ENCODE results near the gene EIF3J.
A peak's percentile ranks its signal among the peaks of the same experiment; 100 is the strongest.

Gene EIF3J, protein sequence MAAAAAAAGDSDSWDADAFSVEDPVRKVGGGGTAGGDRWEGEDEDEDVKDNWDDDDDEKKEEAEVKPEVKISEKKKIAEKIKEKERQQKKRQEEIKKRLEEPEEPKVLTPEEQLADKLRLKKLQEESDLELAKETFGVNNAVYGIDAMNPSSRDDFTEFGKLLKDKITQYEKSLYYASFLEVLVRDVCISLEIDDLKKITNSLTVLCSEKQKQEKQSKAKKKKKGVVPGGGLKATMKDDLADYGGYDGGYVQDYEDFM

GRCh38 chr15:44536962-44537734 lies at the start of gene EIF3J:
EIF3J (plus strand) TSS chr15:44537147; CDS start chr15:44537195, 48 bp downstream.
- TF ChIP-seq CTCF (IDR thresholded peaks at IDR 0.05) = no peak
- Histone ChIP-seq H3K9me3 (no peaks in the 10 kb centered on the region), H3K27ac (peak within 1 kb of the TSS; percentile 96), H3K4me1 (ENCODE audit: control insufficient read depth in 1 of 2, insufficient read depth in 1 of 2, low read depth in 1 of 2, low read length in 1 of 2) (peaks cover 21 to 28% of the 10 kb centered on the region in 2 experiments), H3K36me3 (peaks cover 5% of the 10 kb centered on the region), H3K27me3 (no peaks in the 10 kb centered on the region), H3K4me3 (ENCODE audit: low read depth in 1 of 2, low read length in 1 of 2) (peak within 1 kb of the TSS; percentile 75 to 97)

DNA sequence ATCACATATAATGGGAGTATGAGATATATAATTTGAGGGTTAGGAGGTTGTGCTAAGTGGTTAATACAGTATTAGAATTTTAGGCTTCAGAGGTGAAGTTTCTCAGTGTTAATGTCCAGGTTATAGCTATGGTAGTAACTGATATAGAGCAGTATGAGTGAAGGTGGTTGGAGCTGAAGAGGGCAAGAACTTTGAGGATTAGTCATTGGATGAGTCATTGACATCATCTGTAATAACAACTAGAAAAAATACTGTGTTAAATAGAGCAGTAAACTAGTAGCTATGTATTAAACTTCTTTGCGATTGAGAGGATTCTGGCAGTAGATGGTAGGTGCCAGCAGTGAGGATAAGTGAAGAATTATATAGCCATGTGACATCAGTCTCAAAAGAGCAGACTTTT lies 47.5 kb upstream of the EIF3J start:
- Histone ChIP-seq H3K27me3 (no peaks in the 10 kb centered on the region), H3K4me3 (ENCODE audit: low read depth in 1 of 2, low read length in 1 of 2) (no peak overlapping the region), H3K27ac (no peak overlapping the region), H3K36me3 (peaks cover 63% of the 10 kb centered on the region), H3K4me1 (ENCODE audit: control insufficient read depth in 1 of 2, insufficient read depth in 1 of 2, low read depth in 1 of 2, low read length in 1 of 2) (no peaks in the 10 kb centered on the region), H3K9me3 (no peaks in the 10 kb centered on the region)
- no peak for TF ChIP-seq CTCF (IDR thresholded peaks at IDR 0.05)

- TF ChIP-seq CTCF (IDR thresholded peaks at IDR 0.05) = no peak
- H3K27ac ChIP-seq = no peak overlapping the region
- H3K4me3 ChIP-seq (ENCODE audit: low read depth in 1 of 2, low read length in 1 of 2) = no peak overlapping the region
- H3K36me3 ChIP-seq = peaks cover 57% of the 10 kb centered on the region
- H3K4me1 ChIP-seq (ENCODE audit: control insufficient read depth in 1 of 2, insufficient read depth in 1 of 2, low read depth in 1 of 2, low read length in 1 of 2) = no peaks in the 10 kb centered on the region
- no peaks in the 10 kb centered on the region for H3K9me3 ChIP-seq
- no peaks in the 10 kb centered on the region for H3K27me3 ChIP-seq
These were observed 46.3 kb upstream of the EIF3J start for GRCh38 chr15:44490622-44491021.

DNA sequence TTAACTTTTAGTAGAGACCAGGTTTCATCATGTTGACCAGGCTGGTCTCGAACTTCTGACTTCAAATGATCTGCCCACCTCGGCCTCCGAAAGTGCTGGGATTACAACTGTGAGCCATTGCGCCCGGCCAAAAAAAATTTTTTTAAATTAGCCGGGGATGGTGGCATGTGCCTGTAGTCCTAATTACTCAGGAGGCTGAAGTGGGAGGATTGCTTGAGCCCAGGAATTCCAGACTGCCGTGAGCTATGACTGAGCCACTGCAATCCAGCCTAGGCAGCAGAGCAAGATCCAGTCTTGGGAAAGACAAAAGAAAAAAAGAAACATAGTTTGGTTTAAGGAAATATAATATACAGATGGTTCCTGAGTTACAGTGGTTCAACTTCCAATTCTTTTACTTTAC lies 44.9 kb upstream of the EIF3J start:
- Histone ChIP-seq H3K36me3 (peaks cover 57% of the 10 kb centered on the region), H3K9me3 (no peaks in the 10 kb centered on the region), H3K4me3 (ENCODE audit: low read depth in 1 of 2, low read length in 1 of 2) (no peak overlapping the region), H3K27ac (no peak overlapping the region), H3K4me1 (ENCODE audit: control insufficient read depth in 1 of 2, insufficient read depth in 1 of 2, low read depth in 1 of 2, low read length in 1 of 2) (no peaks in the 10 kb centered on the region), H3K27me3 (no peaks in the 10 kb centered on the region)
- no peak for TF ChIP-seq CTCF (IDR thresholded peaks at IDR 0.05)

DNA sequence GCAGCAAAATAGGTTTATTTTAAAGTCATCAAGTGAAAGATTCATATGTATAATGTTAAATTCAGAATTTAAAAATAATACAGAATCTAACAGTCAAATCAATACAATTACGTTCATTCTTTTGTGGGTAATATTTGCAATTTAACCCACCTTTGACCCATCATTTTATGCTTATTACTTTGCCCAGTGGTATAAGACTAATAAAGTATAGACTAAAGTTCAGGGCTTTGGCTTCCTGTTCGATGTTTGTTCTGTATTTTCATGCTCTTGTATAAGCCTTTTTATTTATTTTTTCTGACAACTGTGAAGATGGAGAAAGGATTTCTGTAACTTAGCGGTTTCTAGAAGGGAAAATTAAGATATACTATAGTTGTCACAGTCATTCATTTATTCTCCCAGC lies 44.3 kb upstream of the EIF3J start:
- Histone ChIP-seq H3K27me3 (no peaks in the 10 kb centered on the region), H3K9me3 (no peaks in the 10 kb centered on the region), H3K4me1 (ENCODE audit: control insufficient read depth in 1 of 2, insufficient read depth in 1 of 2, low read depth in 1 of 2, low read length in 1 of 2) (no peaks in the 10 kb centered on the region), H3K4me3 (ENCODE audit: low read depth in 1 of 2, low read length in 1 of 2) (no peak overlapping the region), H3K27ac (no peak overlapping the region), H3K36me3 (peaks cover 55% of the 10 kb centered on the region)
- no peak for TF ChIP-seq CTCF (IDR thresholded peaks at IDR 0.05)
